ENCODE data around the gene NHS. TPM values are rescaled to one million over a fixed set of nuclear protein-coding genes. Genes with fewer than 3 reads are reported as not detected.

The NHS gene
- total RNA-seq, 3 donors from 2014 or later: 8.5 to 11.2 (median 8.8) TPM

GRCh38 chrX:17449866-17450265, 74.9 kb downstream of the NHS start:
- Histone ChIP-seq H3K4me1 (no peaks in the 10 kb centered on the region), H3K27ac (no peak overlapping the region), H3K9me3 (no peaks in the 10 kb centered on the region), H3K36me3 (no peaks in the 10 kb centered on the region), H3K27me3 (peaks cover 0 to 9% of the 10 kb centered on the region in 2 donors), H3K4me3 (no peak overlapping the region)
- TF ChIP-seq POLR2AphosphoS5 (IDR thresholded peaks at IDR 0.05) (no peak), POLR2A (IDR thresholded peaks at IDR 0.05) (no peak), CTCF (IDR thresholded peaks at IDR 0.05) (no peak)
- intact Hi-C loops (cut with DNase I; ENCODE audit: low total_unique reads): no loop called here
- DNase-seq (ENCODE audit: low spot score in 2 of 2): no peak

- no peaks in the 10 kb centered on the region for H3K4me1 ChIP-seq
- H3K36me3 ChIP-seq: no peaks in the 10 kb centered on the region
- no peak overlapping the region for H3K27ac ChIP-seq
- DNase-seq (ENCODE audit: low spot score in 2 of 2): no peak
- no peak overlapping the region for H3K4me3 ChIP-seq
- no peaks in the 10 kb centered on the region for H3K9me3 ChIP-seq
- intact Hi-C loops (cut with DNase I; ENCODE audit: low total_unique reads): no loop called here
- no peak for TF ChIP-seq POLR2AphosphoS5 (IDR thresholded peaks at IDR 0.05)
- TF ChIP-seq CTCF (IDR thresholded peaks at IDR 0.05): no peak
- TF ChIP-seq POLR2A (IDR thresholded peaks at IDR 0.05): no peak
- peaks cover 0 to 15% of the 10 kb centered on the region in 2 donors for H3K27me3 ChIP-seq
These were observed 78.8 kb downstream of the NHS start for GRCh38 chrX:17453788-17454187.

- intact Hi-C loops (cut with DNase I; ENCODE audit: low total_unique reads): no loop called here
- H3K4me3 ChIP-seq: no peak overlapping the region
- TF ChIP-seq POLR2AphosphoS5 (IDR thresholded peaks at IDR 0.05) (no peak), CTCF (IDR thresholded peaks at IDR 0.05) (no peak), POLR2A (IDR thresholded peaks at IDR 0.05) (no peak)
These were observed 81.5 kb downstream of the NHS start for GRCh38 chrX:17456526-17456925.

GRCh38 chrX:17459008-17459611, 84.1 kb downstream of the NHS start:
- Histone ChIP-seq H3K4me1 (no peaks in the 10 kb centered on the region), H3K36me3 (no peaks in the 10 kb centered on the region), H3K27ac (no peak overlapping the region), H3K9me3 (no peaks in the 10 kb centered on the region), H3K27me3 (peaks cover 0 to 25% of the 10 kb centered on the region in 2 donors), H3K4me3 (no peak overlapping the region)
- TF ChIP-seq CTCF (IDR thresholded peaks at IDR 0.05) (no peak), POLR2A (IDR thresholded peaks at IDR 0.05) (no peak), POLR2AphosphoS5 (IDR thresholded peaks at IDR 0.05) (no peak)
- no peak for DNase-seq (ENCODE audit: low spot score in 2 of 2)
- intact Hi-C loops (cut with DNase I; ENCODE audit: low total_unique reads): no loop called here

More at GRCh38 chrX:17456526-17456925, 81.5 kb downstream of the NHS start:
- H3K4me1 ChIP-seq: no peaks in the 10 kb centered on the region
- DNase-seq (ENCODE audit: low spot score in 2 of 2): no peak
- H3K27ac ChIP-seq: no peak overlapping the region
- peaks cover 0 to 23% of the 10 kb centered on the region in 2 donors for H3K27me3 ChIP-seq
- no peaks in the 10 kb centered on the region for H3K36me3 ChIP-seq
- H3K9me3 ChIP-seq: no peaks in the 10 kb centered on the region

GRCh38 chrX:17459661-17460060, 84.7 kb downstream of the NHS start:
- no peak for DNase-seq (ENCODE audit: low spot score in 2 of 2)
- TF ChIP-seq CTCF (IDR thresholded peaks at IDR 0.05) (no peak), POLR2A (IDR thresholded peaks at IDR 0.05) (no peak), POLR2AphosphoS5 (IDR thresholded peaks at IDR 0.05) (no peak)
- intact Hi-C loops (cut with DNase I; ENCODE audit: low total_unique reads): no loop called here
- H3K9me3 ChIP-seq: no peaks in the 10 kb centered on the region
- peaks cover 0 to 28% of the 10 kb centered on the region in 2 donors for H3K27me3 ChIP-seq
- no peaks in the 10 kb centered on the region for H3K4me1 ChIP-seq
- H3K4me3 ChIP-seq: no peak overlapping the region
- H3K36me3 ChIP-seq: no peaks in the 10 kb centered on the region
- H3K27ac ChIP-seq: no peak overlapping the region
